Liver (tissue), 9 donors: Measurements from ENCODE around the gene GAL3ST3. TPM values are rescaled to one million over a fixed set of nuclear protein-coding genes. Genes with fewer than 3 reads are reported as not detected.
"Not testable (repeated sequence)": the region's sequence is repeated elsewhere in the genome, so short reads cannot be mapped to it uniquely, and the experiment has no call there.

Source experiments
- DNase-seq: peaks from one replicate; pipeline ENCODE4 v3.0.0-alpha.2; 2017; ENCODE audit warnings: low spot score
- H3K27ac ChIP-seq, 2 donors: one replicate each; pipeline ENCODE4 v1.7.0; 2013; ENCODE audit warnings: inconsistent platforms in 2 of 2, low read length in 2 of 2, control low read depth in 1 of 2, low read depth in 1 of 2, mild to moderate bottlenecking in 1 of 2
- H3K27me3 ChIP-seq, 4 donors: one replicate each; pipeline versions ENCODE4 v1.6.1 to v1.7.0; 2013; ENCODE audit warnings: low read length in 3 of 4, inconsistent platforms in 1 of 4, mild to moderate bottlenecking in 1 of 4, moderate library complexity in 1 of 4; ENCODE audit not compliant: control insufficient read depth in 4 of 4, insufficient read depth in 4 of 4
- H3K36me3 ChIP-seq, 4 donors: one replicate each; pipeline versions ENCODE4 v1.6.1 to v1.7.0; 2013; ENCODE audit warnings: low read length in 3 of 4, mild to moderate bottlenecking in 3 of 4, low read depth in 1 of 4, moderate library complexity in 1 of 4; ENCODE audit not compliant: control insufficient read depth in 4 of 4, insufficient read depth in 3 of 4
- H3K4me1 ChIP-seq, 4 donors: one replicate each; pipeline versions ENCODE4 v1.6.1 to v1.7.0; 2013; ENCODE audit warnings: low read length in 3 of 4, mild to moderate bottlenecking in 3 of 4, moderate library complexity in 1 of 4; ENCODE audit not compliant: control insufficient read depth in 4 of 4, insufficient read depth in 4 of 4
- H3K4me3 ChIP-seq, 3 donors: one replicate each; pipeline versions ENCODE4 v1.6.1 to v1.7.0; 2013; ENCODE audit warnings: low read length in 3 of 3, control low read depth in 1 of 3, low read depth in 1 of 3, mild to moderate bottlenecking in 1 of 3
- H3K9ac ChIP-seq, 2 donors: one replicate each; pipeline ENCODE4 v1.7.0; 2013; ENCODE audit warnings: low read length in 2 of 2, mild to moderate bottlenecking in 2 of 2, moderate library complexity in 2 of 2, control low read depth in 1 of 2, low read depth in 1 of 2
- H3K9me3 ChIP-seq, 4 donors: one replicate each; pipeline versions ENCODE4 v1.6.1 to v1.7.0; 2013; ENCODE audit warnings: low read length in 3 of 4; ENCODE audit not compliant: control insufficient read depth in 4 of 4
- EGR1 ChIP-seq, 2 donors: IDR thresholded peaks; 2 replicates each; pipeline ENCODE4 v1.6.1; 2016 to 2018; ENCODE audit warnings: antibody characterized with exemption in 2 of 2, low read depth in 2 of 2
- FOXA1 ChIP-seq: IDR thresholded peaks from 2 replicates; pipeline ENCODE4 v1.6.1; 2016; ENCODE audit warnings: antibody characterized with exemption
- GABPA ChIP-seq, 2 donors: IDR thresholded peaks in 1 of 2; conservative IDR thresholded peaks in 1 of 2; 2 replicates each; pipeline ENCODE4 v1.6.1; 2016; ENCODE audit warnings: antibody characterized with exemption in 2 of 2, mild to moderate bottlenecking in 1 of 2, moderate library complexity in 1 of 2
- JUND ChIP-seq, 2 donors: IDR thresholded peaks; 2 replicates each; pipeline ENCODE4 v1.6.1; 2016; ENCODE audit warnings: antibody characterized with exemption in 2 of 2
- NR2F2 ChIP-seq: IDR thresholded peaks from 2 replicates; pipeline ENCODE4 v1.6.1; 2016; ENCODE audit warnings: antibody characterized with exemption
- RAD21 ChIP-seq, 2 donors: IDR thresholded peaks; 2 replicates each; pipeline ENCODE4 v1.6.1; 2016; ENCODE audit warnings: antibody characterized with exemption in 2 of 2, mild to moderate bottlenecking in 2 of 2
- SP1 ChIP-seq: IDR thresholded peaks from 2 replicates; pipeline ENCODE4 v1.6.1; 2018; ENCODE audit warnings: antibody characterized with exemption, mild to moderate bottlenecking
- TAF1 ChIP-seq: conservative IDR thresholded peaks from 2 replicates; pipeline ENCODE4 v1.6.1; 2016; ENCODE audit warnings: antibody characterized with exemption, mild to moderate bottlenecking
- YY1 ChIP-seq: IDR thresholded peaks from 2 replicates; pipeline ENCODE4 v1.6.1; 2016; ENCODE audit warnings: antibody characterized with exemption, mild to moderate bottlenecking
- WGBS: extraction: QIAGEN DNeasy Blood & Tissue Kit; methylation state at CpG from one replicate; pipeline ENCODE4 v1.1.7; 2013; 5-methylcytosine and 5-hydroxymethylcytosine counted together
- polyA plus RNA-seq, 2 donors: library from polyadenylated mRNA; stranded (reverse) in 1 of 2; unstranded in 1 of 2; fragments of 200-250 nt in 1 of 2; fragments of >200 nt in 1 of 2; fragmentation: Nextera tagmentation in 1 of 2; extraction: Ambion mirVana in 1 of 2; gene quantifications; one replicate each; pipeline versions ENCODE4 v1.2.1 to v1.2.3, GENCODE V29; 2013 to 2015
- total RNA-seq, 2 donors: library from RNA; depleted of rRNA; stranded (reverse); fragments of >200 nt; gene quantifications; one replicate each; pipeline ENCODE4 v1.2.3, GENCODE V29; 2014
- TF ChIP-seq, protein P1 (sequence below): IDR thresholded peaks from 2 replicates; pipeline ENCODE4 v1.6.1; 2016; ENCODE audit warnings: antibody characterized with exemption, mild to moderate bottlenecking
- TF ChIP-seq, protein P2 (sequence below): fragments of 150-350 bp; IDR thresholded peaks from 2 replicates; pipeline ENCODE4 v1.5.1; 2017; ENCODE audit warnings: improper control_type of control experiment, low read depth, low read length; ENCODE audit not compliant: missing input control
- TF ChIP-seq, protein P3 (sequence below): IDR thresholded peaks from 2 replicates; pipeline ENCODE4 v1.6.1; 2016; ENCODE audit warnings: antibody characterized with exemption
- TF ChIP-seq, protein P4 (sequence below): IDR thresholded peaks from 2 replicates; pipeline ENCODE4 v1.6.1; 2016; ENCODE audit warnings: antibody characterized with exemption
- donor health status: healthy.
- donor health status: healthy.
- donor health status: healthy.
- donor health status: healthy.
- donor health status: healthy.

Gene GAL3ST3, protein sequence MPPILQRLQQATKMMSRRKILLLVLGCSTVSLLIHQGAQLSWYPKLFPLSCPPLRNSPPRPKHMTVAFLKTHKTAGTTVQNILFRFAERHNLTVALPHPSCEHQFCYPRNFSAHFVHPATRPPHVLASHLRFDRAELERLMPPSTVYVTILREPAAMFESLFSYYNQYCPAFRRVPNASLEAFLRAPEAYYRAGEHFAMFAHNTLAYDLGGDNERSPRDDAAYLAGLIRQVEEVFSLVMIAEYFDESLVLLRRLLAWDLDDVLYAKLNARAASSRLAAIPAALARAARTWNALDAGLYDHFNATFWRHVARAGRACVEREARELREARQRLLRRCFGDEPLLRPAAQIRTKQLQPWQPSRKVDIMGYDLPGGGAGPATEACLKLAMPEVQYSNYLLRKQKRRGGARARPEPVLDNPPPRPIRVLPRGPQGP
- total RNA-seq (not detected), polyA plus RNA-seq (not detected)

DNA sequence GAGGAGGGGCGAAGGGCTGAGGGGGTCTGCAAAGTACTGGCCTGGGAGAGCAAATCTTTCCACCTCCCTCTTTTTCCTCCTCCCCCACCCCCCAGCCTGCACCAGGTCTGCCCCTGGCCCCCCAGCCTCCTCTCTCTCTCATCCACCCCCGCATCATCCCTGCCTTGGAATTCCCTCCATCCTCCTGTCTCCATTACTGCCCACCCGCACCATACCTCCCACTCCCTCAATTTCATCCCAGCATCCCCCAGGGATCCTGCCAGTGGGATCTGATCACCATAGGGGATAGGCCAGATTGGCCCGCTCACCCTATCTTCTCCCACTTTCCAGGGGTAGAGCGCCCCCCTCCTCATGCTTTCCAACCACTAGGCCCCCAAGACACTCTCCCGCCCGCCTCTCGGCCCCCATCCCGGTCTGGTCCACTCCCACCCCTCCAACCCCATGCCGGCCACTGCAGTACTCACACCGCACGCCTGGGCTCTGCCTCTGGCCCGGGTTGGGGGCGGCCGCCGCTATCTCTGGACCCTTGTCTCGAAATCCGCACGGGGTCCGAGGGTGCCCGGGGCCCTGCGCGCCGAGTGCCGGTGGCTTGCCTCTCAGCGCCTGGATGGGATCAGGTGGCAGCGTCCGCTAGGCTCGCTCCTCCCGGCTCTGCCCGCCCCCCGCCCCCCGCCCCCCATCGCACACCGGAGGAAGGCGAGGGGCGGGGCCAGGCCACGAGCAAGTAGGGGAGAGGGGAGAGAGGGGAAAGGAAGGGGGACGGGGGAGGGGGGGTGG is at the start of gene GAL3ST3:
Gene GAL3ST3 (minus strand): TSS at position 615 of the 777 bp plus-strand sequence. CDS start 3,746 bp downstream, outside the sequence.
- H3K4me3 ChIP-seq, result no peak within 1 kb of the TSS
- TF ChIP-seq EGR1 (IDR thresholded peaks at IDR 0.05; ENCODE audit: low read depth in 2 of 2) (no peak), YY1 (no peak)
- TF ChIP-seq, protein P1, sequence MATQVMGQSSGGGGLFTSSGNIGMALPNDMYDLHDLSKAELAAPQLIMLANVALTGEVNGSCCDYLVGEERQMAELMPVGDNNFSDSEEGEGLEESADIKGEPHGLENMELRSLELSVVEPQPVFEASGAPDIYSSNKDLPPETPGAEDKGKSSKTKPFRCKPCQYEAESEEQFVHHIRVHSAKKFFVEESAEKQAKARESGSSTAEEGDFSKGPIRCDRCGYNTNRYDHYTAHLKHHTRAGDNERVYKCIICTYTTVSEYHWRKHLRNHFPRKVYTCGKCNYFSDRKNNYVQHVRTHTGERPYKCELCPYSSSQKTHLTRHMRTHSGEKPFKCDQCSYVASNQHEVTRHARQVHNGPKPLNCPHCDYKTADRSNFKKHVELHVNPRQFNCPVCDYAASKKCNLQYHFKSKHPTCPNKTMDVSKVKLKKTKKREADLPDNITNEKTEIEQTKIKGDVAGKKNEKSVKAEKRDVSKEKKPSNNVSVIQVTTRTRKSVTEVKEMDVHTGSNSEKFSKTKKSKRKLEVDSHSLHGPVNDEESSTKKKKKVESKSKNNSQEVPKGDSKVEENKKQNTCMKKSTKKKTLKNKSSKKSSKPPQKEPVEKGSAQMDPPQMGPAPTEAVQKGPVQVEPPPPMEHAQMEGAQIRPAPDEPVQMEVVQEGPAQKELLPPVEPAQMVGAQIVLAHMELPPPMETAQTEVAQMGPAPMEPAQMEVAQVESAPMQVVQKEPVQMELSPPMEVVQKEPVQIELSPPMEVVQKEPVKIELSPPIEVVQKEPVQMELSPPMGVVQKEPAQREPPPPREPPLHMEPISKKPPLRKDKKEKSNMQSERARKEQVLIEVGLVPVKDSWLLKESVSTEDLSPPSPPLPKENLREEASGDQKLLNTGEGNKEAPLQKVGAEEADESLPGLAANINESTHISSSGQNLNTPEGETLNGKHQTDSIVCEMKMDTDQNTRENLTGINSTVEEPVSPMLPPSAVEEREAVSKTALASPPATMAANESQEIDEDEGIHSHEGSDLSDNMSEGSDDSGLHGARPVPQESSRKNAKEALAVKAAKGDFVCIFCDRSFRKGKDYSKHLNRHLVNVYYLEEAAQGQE, result no peak
- H3K36me3 ChIP-seq, result no peaks in the 10 kb centered on the region
- H3K9me3 ChIP-seq, result no peaks in the 10 kb centered on the region
- H3K4me1 ChIP-seq, result peaks cover 0 to 30% (median 21%) of the 10 kb centered on the region in 4 donors
- 22% methylated on average over 39 of the region's 39 CpGs for WGBS
- no peak for DNase-seq
- no peak within 1 kb of the TSS for H3K27ac ChIP-seq
- no peak within 1 kb of the TSS for H3K9ac ChIP-seq
- peaks cover 0 to 4% (median 0%) of the 10 kb centered on the region in 4 donors for H3K27me3 ChIP-seq

DNA sequence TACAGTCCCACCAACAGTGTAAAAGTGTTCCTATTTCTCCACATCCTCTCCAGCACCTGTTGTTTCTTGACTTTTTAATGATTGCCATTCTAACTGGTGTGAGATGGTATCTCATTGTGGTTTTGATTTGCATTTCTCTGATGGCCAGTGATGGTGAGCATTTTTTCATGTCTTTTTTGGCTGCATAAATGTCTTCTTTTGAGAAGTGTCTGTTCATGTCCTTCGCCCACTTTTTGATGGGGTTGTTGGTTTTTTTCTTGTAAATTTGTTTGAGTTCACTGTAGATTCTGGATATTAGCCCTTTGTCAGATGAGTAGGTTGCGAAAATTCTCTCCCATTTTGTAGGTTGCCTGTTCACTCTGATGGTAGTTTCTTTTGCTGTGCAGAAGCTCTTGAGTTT is 43.2 kb upstream of the GAL3ST3 start:
- H3K9me3 ChIP-seq, H3K27me3 ChIP-seq, H3K9ac ChIP-seq, H3K27ac ChIP-seq, H3K36me3 ChIP-seq, H3K4me3 ChIP-seq, H3K4me1 ChIP-seq, DNase-seq: not testable (repeated sequence)
- 98% methylated on average over 2 of the region's 2 CpGs for WGBS

DNA sequence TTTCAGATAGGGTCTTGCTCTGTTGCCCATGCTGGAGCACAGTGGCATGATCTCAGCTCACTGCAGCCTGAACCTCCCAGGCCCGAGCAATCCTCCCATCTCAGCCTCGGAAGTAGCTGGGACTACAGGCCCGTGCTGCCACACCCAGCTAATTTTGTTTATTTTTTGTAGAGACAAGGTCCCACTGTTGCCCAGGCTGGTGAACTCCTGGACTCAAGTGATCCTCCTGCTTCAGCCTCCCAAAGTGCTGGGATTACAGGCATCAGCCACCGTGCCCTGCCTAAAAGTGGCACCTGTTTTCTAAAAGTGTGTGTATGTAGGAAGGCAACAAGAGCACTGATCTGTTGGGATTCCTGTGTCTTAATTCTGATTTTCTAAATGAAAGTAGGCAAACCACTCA is 41.3 kb upstream of the GAL3ST3 start:
- no peak for DNase-seq

More for the DNA sequence above, 41.3 kb upstream of the GAL3ST3 start:
- H3K4me3 ChIP-seq, result no peak overlapping the region
- H3K9me3 ChIP-seq, result no peaks in the 10 kb centered on the region
- H3K36me3 ChIP-seq, result no peaks in the 10 kb centered on the region
- no peaks in the 10 kb centered on the region for H3K27me3 ChIP-seq
- WGBS, result 90% methylated on average over 4 of the region's 4 CpGs
- H3K27ac ChIP-seq, result no peak overlapping the region
- H3K4me1 ChIP-seq, result no peaks in the 10 kb centered on the region
- no peak for TF ChIP-seq JUND (IDR thresholded peaks at IDR 0.05)
- TF ChIP-seq, protein P2, sequence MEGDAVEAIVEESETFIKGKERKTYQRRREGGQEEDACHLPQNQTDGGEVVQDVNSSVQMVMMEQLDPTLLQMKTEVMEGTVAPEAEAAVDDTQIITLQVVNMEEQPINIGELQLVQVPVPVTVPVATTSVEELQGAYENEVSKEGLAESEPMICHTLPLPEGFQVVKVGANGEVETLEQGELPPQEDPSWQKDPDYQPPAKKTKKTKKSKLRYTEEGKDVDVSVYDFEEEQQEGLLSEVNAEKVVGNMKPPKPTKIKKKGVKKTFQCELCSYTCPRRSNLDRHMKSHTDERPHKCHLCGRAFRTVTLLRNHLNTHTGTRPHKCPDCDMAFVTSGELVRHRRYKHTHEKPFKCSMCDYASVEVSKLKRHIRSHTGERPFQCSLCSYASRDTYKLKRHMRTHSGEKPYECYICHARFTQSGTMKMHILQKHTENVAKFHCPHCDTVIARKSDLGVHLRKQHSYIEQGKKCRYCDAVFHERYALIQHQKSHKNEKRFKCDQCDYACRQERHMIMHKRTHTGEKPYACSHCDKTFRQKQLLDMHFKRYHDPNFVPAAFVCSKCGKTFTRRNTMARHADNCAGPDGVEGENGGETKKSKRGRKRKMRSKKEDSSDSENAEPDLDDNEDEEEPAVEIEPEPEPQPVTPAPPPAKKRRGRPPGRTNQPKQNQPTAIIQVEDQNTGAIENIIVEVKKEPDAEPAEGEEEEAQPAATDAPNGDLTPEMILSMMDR, result no peak
- no peak for TF ChIP-seq SP1
- TF ChIP-seq NR2F2, result no peak
- TF ChIP-seq EGR1 (IDR thresholded peaks at IDR 0.05; ENCODE audit: low read depth in 2 of 2), result no peak
- TF ChIP-seq, protein P1, result no peak
- TF ChIP-seq, protein P3, sequence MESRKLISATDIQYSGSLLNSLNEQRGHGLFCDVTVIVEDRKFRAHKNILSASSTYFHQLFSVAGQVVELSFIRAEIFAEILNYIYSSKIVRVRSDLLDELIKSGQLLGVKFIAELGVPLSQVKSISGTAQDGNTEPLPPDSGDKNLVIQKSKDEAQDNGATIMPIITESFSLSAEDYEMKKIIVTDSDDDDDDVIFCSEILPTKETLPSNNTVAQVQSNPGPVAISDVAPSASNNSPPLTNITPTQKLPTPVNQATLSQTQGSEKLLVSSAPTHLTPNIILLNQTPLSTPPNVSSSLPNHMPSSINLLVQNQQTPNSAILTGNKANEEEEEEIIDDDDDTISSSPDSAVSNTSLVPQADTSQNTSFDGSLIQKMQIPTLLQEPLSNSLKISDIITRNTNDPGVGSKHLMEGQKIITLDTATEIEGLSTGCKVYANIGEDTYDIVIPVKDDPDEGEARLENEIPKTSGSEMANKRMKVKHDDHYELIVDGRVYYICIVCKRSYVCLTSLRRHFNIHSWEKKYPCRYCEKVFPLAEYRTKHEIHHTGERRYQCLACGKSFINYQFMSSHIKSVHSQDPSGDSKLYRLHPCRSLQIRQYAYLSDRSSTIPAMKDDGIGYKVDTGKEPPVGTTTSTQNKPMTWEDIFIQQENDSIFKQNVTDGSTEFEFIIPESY, result no peak
- TF ChIP-seq, protein P4, sequence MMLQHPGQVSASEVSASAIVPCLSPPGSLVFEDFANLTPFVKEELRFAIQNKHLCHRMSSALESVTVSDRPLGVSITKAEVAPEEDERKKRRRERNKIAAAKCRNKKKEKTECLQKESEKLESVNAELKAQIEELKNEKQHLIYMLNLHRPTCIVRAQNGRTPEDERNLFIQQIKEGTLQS, result no peak
- no peak for TF ChIP-seq RAD21 (IDR thresholded peaks at IDR 0.05)
- no peak for TF ChIP-seq GABPA (IDR thresholded peaks at IDR 0.05 in 1 of 2, conservative IDR thresholded peaks at IDR 0.05 in 1 of 2)
- no peak for TF ChIP-seq FOXA1
- no peak for TF ChIP-seq TAF1
- no peak overlapping the region for H3K9ac ChIP-seq
